NCI-H2171 (cell line): Measurements from ENCODE around the gene ATRIP.
"Not testable (repeated sequence)": the region's sequence is repeated elsewhere in the genome, so short reads cannot be mapped to it uniquely, and the experiment has no call there.

ENCODE experiments used
- DNase-seq: peaks from one replicate; lab custom pipeline; 2025; lab: John Stamatoyannopoulos, UW

Gene ATRIP

GRCh38 chr3:48436855-48437254 lies 9.7 kb upstream of the ATRIP start:
- DNase-seq = no peak

DNA sequence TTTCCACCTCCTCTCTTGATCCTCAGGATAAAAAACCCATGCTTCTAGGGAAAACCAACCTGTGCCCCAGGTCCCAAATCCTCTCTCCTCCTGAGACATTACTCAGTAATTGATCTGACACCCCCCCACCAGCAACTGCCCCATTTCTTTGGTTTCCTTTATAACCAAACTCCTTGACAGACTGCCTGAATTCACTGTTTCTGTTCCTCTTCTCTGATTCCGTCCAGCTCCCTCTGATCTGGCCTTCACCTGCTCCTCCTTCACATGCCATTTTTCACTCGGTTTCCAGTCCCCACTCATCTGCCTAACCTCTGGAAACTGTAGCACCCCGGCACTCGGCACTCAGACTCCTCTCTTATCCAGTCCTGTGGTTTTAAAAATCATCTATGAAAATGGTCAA lies 8.7 kb upstream of the ATRIP start:
- no peak for DNase-seq

DNA sequence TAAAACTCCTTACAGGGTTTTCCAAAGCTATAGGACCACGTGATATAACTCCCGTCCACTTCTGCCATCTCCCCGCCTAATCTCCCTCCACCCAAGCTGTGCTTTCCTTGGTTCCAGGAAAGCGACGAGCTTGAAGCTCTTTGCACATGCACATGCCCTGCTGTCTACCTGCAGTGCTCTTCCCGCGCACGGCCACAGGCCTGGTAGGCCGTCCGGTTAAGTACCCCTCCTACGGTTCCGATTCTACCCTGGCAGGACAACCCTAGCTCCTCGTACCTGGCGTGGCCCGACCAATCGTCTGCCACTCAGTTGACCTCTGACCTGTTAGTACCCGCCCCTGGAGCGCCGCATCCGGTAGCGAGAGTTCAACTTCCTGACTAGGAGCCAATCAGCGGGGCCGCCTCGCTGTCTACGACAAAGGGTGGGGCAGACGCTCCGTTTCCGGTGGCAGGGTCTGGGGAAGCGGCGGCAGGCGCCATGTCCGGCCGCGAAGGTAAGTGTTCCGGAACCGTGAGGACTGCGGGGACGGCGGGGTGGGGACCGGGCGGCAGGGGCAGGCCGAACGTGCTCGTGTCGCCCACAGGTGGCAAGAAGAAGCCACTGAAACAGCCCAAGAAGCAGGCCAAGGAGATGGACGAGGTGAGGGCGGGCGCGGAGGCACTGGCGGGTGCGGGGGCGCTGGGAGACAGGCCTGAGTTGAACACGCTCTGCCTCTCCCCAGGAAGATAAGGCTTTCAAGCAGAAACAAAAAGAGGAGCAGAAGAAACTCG lies 6.5 kb upstream of the ATRIP start, which contains the start of the genes CCDC51 and TMA7:
Gene CCDC51 (minus strand): TSS at position 300 of the 770 bp plus-strand sequence. CDS start 4,991 bp downstream, outside the sequence.
Gene TMA7 (plus strand): TSS at position 438 of the 770 bp plus-strand sequence. CDS start 40 bp downstream, at position 478.
- peak; percentile 80 for DNase-seq

DNA sequence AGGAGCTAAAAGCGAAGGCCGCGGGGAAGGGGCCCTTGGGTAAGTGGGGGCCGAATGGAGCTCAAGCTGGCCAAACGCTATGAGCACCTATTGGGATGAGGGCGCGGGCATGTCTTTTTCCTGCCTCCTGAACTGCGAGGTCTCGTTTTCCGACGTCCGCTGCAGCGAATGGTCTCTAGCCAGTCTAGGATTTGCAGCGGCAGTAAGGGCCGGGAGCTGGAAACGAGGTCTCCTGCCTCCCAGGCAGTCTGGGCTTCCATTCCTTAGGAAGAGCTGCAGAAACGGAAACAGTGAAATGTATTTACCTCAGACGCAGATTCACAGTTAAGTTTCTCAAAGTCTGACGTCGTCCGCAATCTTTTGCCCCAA lies 6.0 kb upstream of the ATRIP start:
- DNase-seq = no peak

- DNase-seq = no peak
Measured at GRCh38 chr3:48441940-48442339, 4.6 kb upstream of the ATRIP start.

GRCh38 chr3:48445277-48445882 lies 1.2 kb upstream of the ATRIP start:
- no peak for DNase-seq

DNA sequence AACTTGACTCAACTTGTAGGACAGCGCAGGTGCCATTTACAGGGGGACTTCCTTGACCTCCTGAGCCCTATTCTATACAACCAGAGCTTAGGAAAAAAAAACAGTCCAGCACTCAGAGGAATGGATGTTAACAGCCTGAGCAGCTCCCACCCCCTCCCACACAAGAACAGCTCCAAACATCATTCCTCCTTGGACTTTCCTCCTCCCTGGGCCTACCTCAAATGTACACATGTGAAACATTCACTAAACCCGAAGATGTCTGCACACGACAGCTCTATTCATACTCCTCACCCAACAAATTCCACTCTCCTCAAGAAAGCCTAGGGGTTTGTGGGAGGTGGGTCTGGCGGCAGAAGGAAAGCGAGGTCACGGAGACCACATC lies 503 bp upstream of the ATRIP start:
- DNase-seq = no peak

DNA sequence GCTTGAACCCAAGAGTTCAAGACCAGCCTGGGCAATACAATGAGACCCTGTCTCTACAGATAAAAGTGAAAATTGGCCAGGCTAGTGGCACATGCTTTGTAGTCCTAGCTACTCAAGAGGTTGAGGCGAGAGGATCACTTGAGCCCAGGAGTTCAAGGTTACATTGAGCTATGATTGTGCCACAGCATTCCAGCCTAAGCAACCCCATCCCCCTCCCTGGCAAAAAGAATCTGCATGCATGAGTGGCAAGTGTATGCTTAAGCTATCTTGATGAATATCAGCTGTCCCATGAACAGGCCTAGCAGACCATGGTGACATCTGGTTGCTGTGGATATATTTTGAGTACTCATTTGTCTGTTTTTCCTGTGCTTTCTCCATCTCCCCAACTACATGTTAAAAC lies 4.7 kb downstream of the ATRIP start:
- no peak for DNase-seq

DNA sequence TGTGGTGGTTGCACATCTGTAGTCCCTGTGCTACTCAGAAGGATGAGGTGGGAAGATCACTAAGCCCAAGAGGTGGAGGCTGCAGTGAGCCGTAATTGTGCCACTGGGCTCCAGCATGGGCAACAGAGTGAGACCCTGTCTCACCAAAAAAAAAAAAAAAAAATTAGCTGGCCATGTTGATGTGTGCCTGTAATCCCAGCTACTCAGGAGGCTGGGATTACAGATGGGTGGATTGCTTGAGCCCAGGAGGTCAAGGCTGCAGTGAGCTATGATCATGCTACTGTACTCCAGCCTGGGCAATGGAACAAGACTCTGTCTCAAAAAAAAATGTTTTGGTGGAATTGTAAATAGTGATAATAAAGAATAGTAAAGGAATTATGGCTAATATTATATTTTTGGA lies 9.9 kb downstream of the ATRIP start:
- DNase-seq = no peak

GRCh38 chr3:48459331-48459730 lies 12.8 kb downstream of the ATRIP start:
- no peak for DNase-seq

DNA sequence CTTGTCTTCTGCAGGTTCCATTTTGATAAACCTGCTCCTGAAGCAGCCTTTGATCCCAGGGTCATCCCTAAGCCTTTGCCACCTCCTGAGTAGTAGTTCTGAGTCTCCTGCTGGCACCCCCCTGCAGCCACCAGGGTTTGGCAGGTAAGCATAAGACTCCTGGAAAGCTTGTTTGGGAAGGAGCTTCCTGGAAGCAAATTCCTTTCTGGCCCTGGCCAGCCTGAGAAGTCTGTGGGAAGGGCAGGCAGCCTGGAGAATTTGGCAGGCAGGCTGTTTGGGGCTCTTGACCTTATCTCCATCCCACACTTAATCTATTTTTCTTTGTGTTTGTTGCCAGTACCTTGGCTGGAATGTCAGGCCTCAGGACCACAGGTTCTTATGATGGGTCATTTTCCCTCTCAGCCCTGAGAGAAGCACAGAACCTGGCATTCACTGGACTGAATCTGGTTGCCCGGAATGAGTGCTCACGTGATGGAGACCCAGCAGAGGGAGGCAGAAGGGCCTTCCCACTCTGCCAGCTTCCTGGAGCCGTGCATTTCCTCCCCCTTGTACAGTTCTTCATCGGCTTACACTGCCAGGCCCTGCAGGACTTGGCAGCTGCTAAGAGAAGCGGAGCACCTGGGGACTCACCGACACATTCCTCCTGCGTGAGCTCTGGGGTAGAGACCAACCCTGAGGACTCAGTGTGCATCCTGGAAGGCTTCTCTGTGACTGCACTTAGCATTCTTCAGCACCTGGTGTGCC lies 13.4 kb downstream of the ATRIP start:
- DNase-seq = no peak

DNA sequence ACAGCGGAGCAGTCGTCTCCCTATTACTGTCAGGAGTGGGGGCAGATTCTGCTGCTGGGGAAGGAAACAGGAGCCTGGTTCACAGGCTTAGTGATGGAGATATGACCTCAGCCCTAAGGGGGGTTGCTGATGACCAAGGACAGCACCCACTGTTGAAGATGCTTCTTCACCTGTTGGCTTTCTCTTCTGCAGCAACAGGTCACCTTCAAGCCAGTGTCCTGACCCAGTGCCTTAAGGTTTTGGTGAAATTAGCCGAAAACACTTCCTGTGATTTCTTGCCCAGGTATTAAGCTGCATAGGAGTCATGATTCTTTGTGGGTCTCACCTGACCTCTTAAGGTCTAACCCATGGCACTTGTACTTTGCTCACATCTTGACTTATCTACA lies 14.0 kb downstream of the ATRIP start:
- DNase-seq = no peak

DNA sequence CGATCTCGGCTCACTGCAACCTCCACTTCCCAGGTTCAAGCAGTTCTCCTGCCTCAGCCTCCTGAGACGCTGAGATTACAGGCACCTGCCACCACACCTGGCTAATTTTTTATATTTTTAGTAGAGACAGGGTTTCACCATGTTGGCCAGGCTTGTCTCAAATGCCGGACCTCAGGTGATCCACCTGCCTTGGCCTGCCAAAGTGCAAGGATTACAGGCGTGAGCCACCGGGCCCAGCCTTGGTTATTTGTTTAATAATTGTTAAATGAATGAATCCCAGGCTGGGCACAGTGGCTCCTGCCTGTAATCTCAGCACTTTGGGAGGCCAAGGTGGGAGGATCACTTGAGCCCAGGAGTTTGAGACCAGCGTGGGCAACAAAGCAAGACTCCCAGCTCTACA lies 15.2 kb downstream of the ATRIP start:
- not testable (repeated sequence) for DNase-seq

DNA sequence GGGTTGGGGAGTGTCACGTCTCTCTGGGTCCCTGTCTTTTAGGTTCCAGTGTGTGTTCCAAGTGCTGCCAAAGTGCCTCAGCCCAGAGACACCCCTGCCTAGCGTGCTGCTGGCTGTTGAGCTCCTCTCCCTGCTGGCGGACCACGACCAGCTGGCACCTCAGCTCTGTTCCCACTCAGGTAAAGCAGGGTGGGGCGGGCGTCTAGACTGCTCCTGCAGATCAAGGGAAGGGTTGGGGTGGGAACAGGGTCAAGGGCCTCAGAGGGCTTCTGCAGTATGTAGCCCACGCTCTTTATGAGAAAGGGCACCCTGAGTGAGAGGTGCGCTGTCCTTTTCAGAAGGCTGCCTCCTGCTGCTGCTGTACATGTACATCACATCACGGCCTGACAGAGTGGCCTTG lies 17.2 kb downstream of the ATRIP start:
- DNase-seq = no peak

DNA sequence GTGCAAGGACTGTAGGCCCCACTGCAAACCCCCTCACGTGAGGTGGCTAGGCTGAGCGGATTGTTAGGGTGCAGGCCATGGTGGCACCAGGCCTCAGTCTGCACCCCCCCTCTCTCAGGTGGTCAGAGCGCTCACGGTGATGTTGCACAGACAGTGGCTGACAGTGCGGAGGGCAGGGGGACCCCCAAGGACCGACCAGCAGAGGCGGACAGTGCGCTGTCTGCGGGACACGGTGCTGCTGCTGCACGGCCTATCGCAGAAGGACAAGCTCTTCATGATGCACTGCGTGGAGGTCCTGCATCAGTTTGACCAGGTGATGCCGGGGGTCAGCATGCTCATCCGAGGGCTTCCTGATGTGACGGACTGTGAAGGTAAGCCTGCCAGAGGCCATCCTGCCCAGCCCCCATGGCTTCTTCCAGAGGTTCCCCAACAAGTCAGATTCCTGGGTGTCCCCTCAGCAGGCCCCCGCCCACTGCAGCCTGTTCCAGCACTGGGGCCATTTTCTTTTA lies 18.2 kb downstream of the ATRIP start:
- no peak for DNase-seq

DNA sequence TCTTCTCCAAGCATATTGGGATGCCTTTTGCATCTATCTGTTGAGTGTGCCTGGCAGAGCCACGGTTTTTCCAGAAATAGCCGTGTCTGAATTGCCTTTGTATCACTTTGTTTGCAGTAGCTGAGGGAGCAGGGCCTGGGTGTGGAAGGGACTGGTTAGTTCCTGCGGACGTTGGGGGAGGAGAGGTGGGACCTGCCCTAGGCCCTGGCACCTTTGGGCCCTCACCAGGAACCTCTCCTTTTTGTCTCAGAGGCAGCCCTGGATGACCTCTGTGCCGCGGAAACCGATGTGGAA lies 18.6 kb downstream of the ATRIP start:
- DNase-seq = no peak

- DNase-seq = no peak
Measured at GRCh38 chr3:48465531-48466378, 19.2 kb downstream of the ATRIP start.

DNA sequence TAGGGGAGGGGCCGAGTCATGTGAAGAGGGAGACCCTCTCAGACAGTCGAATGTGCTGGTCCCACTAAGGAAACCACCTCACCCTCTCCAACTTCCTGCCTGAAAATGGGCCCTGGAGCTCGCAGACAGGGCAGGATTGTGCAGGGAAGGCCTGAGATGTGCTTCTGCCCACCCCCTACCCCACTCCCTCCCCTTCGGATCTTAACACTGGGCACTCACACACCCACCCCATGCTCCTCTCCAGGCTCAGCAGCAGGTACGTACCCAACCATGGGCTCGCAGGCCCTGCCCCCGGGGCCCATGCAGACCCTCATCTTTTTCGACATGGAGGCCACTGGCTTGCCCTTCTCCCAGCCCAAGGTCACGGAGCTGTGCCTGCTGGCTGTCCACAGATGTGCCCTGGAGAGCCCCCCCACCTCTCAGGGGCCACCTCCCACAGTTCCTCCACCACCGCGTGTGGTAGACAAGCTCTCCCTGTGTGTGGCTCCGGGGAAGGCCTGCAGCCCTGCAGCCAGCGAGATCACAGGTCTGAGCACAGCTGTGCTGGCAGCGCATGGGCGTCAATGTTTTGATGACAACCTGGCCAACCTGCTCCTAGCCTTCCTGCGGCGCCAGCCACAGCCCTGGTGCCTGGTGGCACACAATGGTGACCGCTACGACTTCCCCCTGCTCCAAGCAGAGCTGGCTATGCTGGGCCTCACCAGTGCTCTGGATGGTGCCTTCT lies 20.0 kb downstream of the ATRIP start:
- no peak for DNase-seq

GRCh38 chr3:48467110-48467454 lies 20.5 kb downstream of the ATRIP start:
- no peak for DNase-seq

- DNase-seq = no peak
Measured at GRCh38 chr3:48467473-48468267, 21.1 kb downstream of the ATRIP start.

- no peak for DNase-seq
Measured at GRCh38 chr3:48468329-48468731, 21.8 kb downstream of the ATRIP start.
